NCI-H1105 (cell line): ENCODE data around the gene SLC26A8.
"Not testable (repeated sequence)": the region's sequence is repeated elsewhere in the genome, so short reads cannot be mapped to it uniquely, and the experiment has no call there.

Experiments used
- DNase-seq: peaks from one replicate; lab custom pipeline; 2025; lab: John Stamatoyannopoulos, UW

The SLC26A8 gene

DNA sequence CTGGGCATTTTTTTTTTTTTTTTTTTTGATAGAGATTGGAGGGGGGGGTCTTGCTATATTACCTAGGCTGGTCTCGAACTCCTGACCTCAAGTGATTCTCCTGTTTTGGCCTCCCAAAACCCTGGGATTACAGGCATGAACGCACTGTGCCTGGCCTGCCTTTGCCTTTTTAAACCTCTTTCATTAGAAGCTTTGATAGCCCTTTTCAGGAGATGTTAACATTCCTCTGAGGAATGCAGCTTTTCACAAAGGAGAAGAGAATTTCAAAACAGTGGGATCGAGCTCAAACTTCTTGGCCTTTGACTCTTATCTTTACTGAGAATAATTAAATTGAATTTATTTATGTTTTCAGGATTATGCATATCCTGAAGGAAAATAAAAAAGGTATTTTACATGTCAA, 31.3 kb downstream of the SLC26A8 start:
- no peak for DNase-seq

DNA sequence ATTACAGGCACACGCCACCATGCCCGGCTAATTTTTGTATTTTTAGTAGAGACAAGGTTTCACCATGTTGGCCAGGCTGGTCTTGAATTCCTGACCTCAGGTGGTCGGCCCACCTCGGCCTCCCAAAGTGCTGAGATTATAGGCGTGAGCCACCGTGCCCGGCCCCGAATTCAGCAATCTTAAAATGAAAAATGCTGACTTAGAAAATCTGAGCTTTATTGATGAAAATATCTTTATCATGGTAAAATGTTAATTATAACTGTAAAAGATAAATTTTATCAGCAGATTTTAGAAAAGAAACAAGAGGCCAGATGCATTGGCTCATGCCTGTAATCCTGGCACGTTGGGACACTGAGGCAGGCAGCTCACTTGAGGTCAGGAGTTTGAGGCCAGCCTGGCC, 36.4 kb downstream of the SLC26A8 start:
- not testable (repeated sequence) for DNase-seq

DNA sequence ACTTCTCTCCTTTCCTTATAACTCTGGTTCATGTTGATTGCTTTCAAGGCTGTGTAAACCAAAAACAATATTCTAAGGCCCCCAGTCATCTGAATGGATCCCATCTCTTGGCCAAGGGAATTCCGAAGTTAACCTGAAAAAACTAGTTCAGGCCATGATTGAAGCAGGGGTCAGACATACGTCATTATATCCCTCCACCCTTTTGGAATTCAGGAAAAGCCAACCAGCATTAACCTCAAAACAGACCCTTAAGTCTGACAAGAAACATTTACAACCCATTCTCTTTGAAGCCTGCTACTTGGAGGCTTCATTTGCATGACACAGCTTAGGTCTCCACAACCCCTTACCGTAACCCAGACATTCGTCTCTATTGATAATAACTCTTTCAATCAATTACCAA, 39.7 kb downstream of the SLC26A8 start:
- no peak for DNase-seq

DNA sequence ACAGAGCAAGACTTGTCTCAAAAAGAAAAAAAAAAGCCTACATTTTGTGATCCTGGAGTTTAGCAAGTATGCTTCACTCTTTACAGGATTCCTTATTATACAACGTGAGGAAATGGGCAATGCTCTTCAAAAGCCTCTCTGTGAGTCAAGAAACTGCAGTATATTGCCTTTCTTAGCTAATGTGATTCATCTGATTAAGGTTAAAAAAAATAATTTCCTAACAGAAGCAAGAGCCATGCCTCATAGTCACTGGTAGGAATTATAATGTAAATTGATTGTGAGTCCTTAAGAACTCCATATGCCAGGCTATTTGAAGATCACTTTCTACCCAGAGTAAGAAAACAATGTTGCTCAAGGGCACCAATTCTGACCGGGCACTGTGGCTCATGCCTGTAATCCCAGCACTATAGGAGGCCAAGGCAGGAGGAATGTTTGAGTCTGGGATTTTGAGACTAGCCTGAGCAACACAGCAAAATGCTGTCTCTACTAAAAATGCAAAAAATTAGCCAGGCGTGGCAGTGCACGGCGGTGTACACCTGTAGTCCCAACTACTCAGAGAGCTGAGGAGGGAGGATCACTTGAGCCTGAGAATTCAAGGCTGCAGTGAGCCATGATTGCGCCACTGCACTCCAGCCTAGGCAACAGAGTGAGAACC, 43.3 kb downstream of the SLC26A8 start:
- no peak for DNase-seq

DNA sequence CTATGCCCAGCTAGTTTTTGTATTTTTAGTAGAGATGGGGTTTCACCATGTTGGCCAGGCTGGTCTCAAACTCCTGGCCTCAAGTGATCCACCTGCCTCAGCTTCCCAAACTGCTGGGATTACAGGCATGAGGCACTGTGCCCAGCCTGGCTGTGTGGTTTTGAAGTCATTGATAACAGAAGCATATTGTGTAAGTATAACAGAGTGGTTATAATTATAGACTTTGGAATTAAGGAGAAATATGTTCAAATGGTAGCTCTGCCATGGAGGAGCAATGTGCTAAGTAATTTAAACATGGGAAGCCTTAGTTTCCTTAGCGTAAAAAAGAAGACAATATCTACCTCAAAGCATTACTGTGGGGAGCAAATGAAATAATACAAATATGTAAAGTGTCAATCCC, 44.3 kb downstream of the SLC26A8 start:
- not testable (repeated sequence) for DNase-seq

DNA sequence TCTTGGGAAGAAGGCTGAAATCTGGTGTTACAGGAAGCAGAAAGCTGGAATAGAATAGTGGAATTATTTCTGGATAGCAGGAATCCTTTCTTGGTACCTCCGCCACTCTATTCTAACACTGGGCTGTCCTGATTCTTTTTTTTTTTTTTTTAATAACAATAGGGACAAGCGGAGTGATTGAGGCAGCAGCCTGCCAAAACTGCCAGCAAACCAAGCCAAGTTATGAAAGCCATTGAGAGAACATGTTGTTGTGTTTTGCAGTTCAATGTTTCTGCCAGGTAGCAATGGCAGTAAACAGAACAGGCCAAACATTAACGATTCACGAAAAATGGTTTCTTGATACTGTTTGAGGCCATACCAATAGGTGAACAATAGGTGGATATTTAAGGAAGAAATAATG, 47.1 kb downstream of the SLC26A8 start:
- no peak for DNase-seq

DNA sequence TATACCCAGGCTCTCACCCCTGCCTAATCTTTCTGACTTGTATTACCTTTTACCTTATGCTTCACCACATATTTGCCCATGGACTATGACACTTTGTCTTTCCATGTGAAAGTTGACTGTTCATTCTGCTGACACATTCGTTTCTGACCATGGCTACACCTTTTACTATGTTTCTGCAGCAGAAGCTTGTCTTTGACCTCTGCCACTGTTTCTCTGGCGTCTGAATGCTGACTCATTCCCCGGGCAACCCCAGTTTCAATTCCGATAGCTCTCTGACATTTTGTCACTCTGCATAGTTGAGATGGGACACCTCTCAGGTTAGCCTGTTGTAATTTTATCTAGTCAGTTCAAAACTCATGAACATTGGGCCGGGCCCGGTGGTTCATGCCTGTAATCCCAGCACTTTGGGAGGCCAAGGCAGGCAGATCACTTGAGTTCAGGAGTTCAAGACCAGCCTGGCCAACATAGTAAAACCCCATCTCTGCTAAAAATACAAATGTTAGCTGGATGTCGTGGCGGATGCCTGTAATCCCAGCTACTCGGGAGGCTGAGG, 50.7 kb downstream of the SLC26A8 start:
- no peak for DNase-seq

DNA sequence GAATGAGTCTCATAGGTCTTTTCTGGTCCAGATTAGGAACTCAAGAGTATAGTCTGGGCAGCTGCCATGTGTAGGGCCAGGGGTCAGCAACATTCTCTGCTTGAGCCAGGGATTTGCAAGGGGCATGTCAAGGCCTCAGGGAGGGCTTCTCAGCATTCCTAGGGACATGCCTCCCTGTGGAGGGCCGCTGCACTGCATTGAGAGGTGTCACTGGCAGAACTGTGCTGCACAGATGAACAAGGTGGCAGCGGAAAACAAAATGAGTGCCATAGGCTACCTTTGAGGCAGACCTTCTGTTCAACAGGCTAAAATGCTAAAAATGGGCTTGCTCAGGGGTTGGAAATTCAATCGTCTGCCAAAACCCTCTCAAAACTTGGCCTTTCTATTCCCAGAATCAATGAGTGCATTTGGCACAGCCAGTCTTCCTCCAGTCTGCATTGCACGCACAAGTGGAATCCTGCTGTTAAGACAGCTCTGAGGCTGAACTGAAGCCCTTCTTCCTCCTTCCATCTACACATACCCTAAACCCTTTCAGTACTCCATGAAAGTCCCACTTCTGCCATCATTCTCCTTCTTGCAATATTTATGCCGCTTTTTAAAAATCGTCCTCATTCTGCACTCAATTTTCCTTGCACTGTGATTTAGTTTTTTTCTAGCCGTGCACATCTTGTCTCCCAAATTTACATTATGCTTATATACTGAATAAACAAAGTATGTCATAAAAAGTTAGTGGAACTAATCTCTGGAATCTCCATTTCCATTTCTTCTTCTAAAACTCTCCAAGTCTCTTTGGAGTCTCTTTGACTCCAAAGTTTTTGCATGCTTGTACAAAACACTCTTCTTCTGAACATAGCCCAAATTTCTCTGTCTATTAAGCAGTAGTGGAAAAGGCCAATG, 51.7 kb downstream of the SLC26A8 start:
- DNase-seq, result no peak

DNA sequence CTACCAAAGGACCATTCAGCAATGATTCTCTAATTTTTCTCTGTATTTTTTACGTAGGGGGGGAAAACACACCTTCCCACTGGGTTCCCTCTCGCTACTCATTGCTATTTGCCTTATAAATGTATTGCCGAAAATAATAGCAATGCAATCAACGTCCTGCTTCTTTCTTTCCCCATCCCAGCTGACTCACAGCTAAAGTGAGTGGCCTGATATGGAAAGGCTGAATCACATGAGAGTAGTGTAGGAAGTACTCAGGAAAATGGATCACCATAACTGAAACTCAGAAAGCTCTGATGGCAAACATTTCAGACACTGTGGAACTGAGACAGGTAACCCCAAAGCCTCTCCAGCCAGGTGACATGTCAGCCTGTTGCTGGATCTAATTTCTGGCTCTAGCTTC, 54.3 kb downstream of the SLC26A8 start:
- no peak for DNase-seq

DNA sequence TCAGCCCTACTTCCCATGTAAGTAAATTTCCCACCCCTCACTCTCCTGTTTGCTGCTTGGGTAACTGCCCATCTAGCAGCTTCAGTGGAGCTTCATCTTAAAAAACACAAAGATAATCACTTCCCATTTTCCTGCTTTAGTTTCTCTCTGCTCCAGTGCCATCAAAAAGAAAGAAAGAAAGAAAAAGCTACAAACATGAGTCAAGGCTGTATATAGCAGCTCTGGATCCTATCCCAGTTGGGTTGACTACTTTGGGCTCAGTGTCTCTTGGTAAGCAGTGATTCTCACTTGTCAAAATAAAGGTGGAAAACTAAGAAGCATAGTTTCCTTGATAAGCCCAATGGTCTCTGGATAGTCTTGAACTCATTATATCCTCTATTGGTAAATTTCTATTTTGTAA, 54.8 kb downstream of the SLC26A8 start:
- no peak for DNase-seq

DNA sequence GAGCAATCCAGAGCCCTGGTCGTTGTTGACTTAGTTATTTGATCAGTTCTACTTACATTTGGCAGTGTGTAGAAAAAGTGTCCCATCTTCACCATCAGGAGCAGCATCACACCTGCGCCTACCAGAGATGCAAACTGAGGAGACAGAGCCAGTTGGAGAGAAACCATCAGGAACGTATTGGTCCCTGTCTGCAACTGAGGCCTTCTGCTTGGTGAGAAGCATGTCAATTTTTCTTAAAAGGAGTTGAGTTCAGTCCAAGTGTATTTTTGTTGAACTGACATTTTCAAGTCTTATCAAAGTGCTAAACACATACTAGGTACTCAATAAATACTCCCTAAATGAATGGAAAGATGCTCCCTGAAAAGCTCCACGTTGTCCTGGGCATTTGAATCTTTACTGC, 55.6 kb downstream of the SLC26A8 start:
- DNase-seq, result no peak

DNA sequence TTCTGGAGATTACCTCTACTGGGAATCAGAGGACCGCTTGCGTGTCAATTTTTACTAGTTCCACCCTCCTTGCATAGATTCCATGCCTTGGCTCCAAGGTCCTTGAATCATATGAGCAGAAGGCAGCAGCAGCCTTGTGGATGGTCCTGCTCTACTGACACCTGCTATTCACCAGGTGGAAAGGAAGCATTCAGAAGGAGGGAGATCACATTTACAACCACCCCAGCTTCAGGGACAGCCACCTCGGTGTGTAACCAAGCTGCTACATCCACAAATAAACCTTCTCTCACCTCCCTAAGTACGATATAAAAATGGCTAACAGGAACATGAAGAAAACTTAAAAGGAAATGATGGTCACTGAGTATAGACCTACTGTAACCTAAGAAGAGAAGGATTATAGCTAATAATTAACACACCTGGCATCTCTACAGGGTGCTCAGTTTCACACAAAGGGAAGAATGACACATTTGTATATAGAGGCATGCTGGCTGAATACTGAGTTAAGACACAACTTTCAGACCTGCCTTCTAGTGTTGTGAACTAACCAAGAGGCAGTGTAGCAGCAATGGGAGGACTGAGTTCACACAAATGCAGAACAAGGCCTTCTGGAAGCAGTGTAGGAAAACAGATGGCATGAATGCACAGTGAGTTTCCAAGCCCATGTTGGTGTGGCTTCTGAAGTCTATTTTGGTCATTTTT, 57.2 kb downstream of the SLC26A8 start:
- DNase-seq, result no peak

DNA sequence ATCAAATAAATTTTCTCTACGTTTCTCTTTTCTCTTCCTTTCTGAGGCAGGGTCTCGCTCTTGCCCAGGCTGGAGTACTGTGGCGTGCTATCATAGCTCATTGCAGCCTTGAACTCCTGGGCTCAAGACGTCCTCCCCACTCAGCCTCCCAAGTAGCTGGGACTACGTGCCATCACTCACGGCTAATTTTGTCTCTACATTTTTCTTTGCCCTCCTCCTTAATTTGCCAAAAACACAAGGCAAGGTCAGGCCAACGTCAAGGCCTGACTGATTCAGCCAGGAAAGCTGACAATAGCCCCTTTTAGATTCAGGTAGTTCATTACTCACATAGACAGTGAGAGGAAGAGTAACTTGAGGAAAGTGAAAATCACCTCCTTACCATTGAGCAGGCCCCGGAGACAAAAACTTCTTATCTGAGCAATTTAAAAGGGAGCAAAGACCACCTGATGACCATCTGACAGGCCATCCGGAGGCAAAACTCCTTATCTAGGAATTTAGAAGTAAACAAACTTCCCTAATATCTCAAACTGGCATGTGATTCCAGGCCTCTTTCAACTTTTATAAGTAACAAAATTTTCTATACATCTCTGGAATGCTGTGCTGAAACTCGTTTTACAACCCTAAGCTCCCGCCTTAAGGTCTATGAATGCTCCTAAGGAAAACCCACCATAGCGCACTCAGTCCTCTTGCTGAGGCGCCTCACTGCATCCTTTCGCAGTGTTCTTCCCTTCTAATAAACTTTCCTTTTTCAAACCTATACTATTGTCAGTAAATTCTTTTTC, 61.5 kb downstream of the SLC26A8 start:
- DNase-seq, result no peak

DNA sequence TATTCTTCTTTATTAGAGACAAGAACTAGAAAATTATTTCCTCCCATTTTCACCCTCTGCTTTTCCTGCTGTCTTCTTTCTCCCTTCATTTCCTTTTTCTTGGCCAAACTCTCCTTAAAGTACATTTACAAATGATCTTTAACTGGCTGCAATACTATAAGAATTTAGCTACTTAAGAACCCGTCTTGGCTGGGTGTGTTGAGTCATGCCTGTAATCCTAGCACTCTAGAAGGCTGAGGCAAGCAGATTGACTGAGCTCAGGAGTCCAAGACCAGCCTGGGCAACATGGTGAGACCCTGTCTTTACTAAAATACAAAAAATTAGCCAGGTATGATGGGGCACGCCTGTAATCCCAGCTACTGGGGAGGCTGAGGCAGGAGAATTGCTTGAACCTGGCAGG, 64.3 kb downstream of the SLC26A8 start:
- DNase-seq, result no peak

DNA sequence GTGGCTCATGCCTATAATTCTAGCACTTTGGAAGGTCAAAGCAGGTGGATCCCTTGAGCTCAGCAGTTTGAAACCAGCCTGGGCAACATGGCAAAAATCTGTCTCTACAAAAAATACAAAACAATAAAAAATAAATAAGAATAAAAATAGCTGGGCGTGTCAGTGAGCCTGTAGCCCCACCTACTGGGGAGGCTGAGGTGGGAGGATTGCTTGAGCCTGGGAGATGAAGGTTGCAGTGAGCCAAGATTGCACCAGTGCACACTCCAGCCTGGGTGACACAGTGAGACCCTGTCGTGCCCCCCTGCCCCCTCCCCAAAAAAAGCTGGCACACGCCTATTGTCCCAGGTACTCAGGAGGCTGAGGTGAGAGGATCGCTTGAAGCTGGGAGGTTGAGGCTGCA, 68.5 kb downstream of the SLC26A8 start:
- no peak for DNase-seq

DNA sequence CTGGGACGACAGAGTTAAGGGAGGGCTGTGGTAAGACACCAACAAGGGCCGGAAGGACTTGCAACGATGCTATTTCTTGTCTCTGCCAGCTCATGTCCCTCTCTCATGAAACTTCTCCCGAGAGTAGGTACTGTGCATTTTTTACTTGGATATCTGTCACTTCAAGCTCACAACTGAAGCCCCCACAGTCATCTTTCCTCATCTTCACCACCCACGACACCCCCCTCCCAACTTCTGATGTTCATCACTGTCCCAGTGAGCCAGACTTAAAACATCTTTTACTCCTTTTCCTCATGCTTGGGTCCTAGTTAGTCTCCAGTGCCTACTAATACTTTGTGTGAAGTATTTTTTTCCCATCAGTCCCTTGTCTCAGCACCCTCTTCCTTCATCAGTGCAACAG, 68.9 kb downstream of the SLC26A8 start:
- no peak for DNase-seq

DNA sequence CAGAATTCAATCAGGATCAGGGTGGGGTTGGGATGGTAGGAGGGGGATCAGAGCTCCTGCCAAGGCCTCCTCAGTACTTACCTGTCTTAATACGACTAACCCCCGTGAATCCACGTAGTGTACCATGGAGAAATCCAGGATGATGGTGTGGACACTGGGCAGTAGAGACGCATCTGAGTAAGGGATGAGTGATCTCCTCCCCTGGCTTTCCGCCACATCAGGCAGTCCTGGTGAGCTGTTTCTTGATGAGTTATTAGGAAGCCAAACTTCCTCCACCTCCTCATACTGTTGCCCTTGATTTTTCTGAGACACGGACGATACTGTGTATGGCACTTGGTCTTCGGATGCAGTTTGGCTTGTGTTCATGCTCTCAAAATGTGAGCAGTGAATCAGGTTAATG, 69.4 kb downstream of the SLC26A8 start:
- no peak for DNase-seq

DNA sequence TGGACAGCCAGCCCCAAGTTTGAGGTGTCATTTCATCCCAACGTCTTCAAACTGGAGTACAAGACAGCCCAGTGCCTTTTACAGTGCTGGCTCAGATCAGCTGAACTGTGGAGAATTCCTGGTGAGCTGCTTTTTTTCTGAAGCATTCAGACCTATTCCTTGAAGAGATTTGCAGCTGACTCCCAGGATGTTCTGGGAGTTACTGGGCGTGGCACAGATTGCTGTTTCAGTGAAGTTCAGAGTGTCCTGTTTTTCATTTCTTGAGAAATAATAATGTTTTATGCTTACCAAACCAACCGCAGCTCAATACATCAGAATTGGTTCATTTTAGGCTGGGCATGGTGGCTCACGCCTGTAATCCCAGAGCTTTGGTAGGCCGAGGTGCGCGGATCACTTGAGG, 70.1 kb downstream of the SLC26A8 start:
- DNase-seq, result no peak

DNA sequence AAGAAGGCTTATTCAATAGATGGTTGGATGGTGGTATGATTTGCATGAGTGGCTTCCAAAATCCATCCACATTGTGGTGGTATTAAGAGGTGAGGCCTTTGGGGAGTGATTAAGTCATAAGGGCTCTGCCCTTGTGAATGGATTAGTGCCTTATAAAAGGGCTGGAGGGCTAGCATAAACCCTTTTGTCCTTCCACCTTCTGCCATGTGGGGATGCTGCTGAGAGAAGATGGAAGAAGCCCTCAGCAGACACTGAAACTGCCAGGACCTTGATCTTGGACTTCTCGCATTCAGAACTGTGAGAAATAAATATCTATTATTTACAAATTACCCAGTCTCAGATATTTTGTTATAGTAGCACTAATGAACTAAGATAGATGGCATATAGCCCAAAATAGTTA, 75.7 kb downstream of the SLC26A8 start:
- DNase-seq, result no peak

DNA sequence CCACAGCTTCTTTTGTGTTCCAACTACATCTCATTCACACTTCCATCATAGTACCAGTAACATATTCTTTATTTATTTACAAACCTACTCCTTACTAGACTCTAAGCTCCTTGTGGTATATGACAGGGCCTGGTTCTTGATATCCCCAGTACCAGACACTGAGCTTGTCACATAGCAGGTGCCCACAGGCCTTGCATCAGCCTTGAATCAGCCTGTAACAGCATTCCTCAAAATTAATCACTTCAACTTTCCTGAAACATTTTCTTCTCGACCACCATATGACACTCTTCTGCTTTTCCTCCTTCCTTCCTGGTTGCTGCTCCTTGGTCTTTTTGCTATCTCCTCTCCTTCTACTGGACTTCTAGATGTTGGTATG, 78.8 kb downstream of the SLC26A8 start:
- no peak for DNase-seq

DNA sequence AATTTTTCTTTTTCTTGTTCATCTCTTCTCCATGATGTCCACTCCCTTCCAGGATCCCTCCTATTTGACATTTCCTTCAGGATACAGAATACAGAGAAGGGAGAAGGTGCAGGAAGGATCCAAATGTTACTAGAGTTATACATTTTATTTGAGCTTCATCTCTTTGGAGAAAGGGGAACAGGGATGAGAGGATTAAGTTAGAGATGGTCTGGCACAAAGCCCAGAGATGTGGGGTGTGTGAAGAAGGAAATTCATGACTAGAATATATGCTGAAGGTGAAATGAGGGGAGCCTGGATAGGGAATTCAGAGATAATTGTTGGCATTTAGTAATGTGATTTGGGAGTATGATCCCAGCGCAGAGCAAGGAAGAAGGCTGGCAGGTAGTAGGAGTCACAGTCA, 81.1 kb downstream of the SLC26A8 start:
- no peak for DNase-seq

DNA sequence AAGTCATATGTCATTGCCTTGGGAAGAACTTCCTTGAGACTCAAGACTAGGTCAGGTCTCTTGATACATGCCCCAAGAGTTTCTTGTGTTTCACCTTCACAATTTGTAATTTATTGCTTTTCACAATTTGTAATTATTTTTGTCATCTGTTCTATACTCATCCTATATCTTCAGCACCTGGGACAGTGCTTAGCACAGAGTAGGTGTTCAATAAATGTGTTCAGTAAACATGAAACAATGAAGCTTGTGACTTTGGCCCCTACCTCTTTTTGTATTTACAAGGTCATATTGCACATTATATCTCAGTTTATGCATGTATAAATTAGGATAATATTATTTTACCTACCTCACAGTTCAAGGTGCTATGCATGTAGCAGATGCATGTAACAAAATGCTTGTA, 82.1 kb downstream of the SLC26A8 start:
- no peak for DNase-seq
